ENCODE results near the gene CD40LG.

GRCh38 chrX:136626237-136626636 lies 21.7 kb upstream of the CD40LG start:
- no peak for TF ChIP-seq CTCF (conservative IDR thresholded peaks at IDR 0.05 in 1 of 2, IDR thresholded peaks at IDR 0.05 in 1 of 2; ENCODE audit: extremely low read depth in 1 of 2, insufficient read depth in 1 of 2, low read depth in 1 of 2, low read length in 2 of 2)
- no peak for TF ChIP-seq EZH2 (IDR thresholded peaks at IDR 0.05; ENCODE audit: borderline replicate concordance, low read length)
